ENCODE results near the gene CTDSPL.

- TF ChIP-seq EZH2 (IDR thresholded peaks at IDR 0.05) (no peak), POLR2AphosphoS5 (IDR thresholded peaks at IDR 0.05; ENCODE audit: borderline replicate concordance, low read depth, low read length) (no peak), FOXP2 (optimal IDR thresholded peaks at IDR 0.05; ENCODE audit: control extremely low read depth, extremely low read length, insufficient read depth) (no peak)
Observed at GRCh38 chr3:37985637-37986320, 124.1 kb downstream of the CTDSPL start.
